GM10266 (cell line): ENCODE data around the gene CABCOCO1.

ENCODE experiments used
- DNase-seq: peaks from one replicate; pipeline ENCODE4 v3.0.0; 2012; ENCODE audit errors: extremely low spot score
- TF ChIP-seq, protein P1 (sequence below): IDR thresholded peaks from 2 replicates; pipeline ENCODE4 v1.5.1; 2012; ENCODE audit warnings: mild to moderate bottlenecking, low read depth; ENCODE audit not compliant: control insufficient read depth, insufficient read depth; ENCODE audit errors: missing control alignments

The CABCOCO1 gene

DNA sequence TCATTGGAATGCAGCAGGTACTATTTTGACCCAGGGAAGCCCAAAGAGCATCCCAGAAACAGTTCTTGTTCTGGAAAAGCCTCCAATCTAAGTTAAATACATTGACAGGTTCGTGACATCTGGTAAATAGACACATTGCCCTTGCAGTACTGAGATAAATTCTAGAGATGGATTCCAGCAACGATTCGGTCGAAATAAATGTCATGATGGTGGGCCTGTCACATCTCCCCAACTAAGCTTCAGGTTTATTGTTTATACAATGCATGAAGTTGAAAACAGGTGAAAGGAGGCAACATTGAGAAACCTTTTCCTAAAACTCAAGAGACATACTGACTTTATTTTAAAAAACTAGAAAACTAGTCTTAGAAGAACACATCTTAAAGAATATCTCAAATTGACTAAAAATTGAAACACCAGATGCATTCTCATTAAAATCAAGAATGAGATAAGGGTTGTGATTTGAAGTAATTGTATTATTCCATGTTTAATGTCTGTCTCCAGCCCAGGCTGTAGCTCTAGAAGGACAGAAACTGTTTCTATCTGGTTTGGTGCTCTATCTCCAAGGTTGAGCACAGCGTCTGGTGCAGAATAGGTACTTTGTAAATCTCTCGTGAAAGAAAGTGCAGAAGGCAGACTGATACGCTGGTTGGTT lies 114.0 kb downstream of the CABCOCO1 start:
- TF ChIP-seq, protein P1, sequence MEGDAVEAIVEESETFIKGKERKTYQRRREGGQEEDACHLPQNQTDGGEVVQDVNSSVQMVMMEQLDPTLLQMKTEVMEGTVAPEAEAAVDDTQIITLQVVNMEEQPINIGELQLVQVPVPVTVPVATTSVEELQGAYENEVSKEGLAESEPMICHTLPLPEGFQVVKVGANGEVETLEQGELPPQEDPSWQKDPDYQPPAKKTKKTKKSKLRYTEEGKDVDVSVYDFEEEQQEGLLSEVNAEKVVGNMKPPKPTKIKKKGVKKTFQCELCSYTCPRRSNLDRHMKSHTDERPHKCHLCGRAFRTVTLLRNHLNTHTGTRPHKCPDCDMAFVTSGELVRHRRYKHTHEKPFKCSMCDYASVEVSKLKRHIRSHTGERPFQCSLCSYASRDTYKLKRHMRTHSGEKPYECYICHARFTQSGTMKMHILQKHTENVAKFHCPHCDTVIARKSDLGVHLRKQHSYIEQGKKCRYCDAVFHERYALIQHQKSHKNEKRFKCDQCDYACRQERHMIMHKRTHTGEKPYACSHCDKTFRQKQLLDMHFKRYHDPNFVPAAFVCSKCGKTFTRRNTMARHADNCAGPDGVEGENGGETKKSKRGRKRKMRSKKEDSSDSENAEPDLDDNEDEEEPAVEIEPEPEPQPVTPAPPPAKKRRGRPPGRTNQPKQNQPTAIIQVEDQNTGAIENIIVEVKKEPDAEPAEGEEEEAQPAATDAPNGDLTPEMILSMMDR = no peak
- DNase-seq = no peak

DNA sequence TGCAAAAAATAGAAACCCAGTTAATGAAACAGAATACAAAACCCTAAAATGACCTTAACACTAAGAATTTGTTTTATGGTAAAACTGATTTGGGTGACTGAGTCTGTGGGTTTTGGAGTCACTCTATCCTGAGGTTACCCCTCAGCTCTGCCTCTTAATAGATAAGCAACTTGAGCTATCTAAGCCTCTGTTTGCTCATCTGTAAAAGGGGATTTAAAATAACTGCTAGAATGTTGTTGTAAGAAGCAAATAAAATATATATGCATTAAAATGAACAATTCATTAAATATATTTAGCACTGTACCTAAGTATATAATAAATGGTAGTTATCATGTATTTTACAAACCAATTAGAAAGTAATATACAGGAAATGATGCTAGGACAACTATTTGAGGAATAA lies 115.4 kb downstream of the CABCOCO1 start:
- DNase-seq = no peak
- TF ChIP-seq, protein P1 = no peak

DNA sequence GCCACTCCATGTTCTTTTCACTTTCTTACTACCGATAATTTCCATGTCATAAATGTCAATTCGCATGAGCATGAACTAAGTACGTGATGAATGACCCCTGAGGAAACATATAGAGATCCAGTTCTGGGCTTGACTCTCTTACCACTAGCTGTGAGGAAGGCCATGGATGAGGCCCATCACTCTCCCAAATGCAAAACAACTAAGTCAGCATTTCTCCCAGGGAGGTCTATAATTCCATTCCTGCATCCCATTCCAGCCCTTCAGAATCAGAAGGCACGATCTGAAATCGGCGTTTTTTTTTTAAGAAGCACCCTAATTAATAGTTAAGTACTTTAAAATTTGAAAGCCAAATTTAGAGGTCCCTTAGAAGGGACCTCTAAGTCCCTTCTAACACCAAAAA lies 116.5 kb downstream of the CABCOCO1 start:
- no peak for DNase-seq
- TF ChIP-seq, protein P1 = no peak

DNA sequence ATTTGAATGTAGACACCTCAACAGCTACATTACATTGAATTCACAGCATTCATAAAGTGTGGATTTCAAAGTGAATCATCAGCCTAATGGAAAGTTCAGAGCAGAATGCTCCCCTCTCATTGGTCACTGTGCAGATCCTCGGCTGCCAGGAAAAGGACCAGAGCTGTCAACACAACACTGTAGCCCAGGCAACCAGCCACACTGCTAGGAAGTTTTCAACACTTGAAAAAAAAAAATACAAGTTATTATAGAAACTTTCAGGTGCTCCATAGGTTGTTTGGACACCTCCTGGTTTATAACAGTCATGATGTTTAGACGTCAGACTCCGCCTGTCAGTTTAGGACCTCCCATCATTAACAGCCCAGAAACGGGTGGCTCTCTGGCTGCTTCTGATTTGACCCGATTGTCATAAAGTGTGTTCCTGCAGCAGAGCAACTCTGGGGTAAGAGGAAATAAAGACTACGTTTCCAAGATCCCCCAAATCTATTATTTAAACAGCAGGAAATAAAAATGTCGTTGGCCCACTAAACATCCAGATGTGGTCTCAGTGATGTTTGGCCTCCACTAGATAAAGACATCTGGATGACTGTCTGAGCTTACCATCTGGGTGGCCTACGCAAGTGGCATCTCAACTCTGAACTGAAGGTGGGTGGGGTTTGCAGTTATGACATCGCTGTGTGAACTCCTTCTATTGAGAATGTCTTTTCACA lies 117.4 kb downstream of the CABCOCO1 start:
- no peak for DNase-seq
- TF ChIP-seq, protein P1 = no peak

DNA sequence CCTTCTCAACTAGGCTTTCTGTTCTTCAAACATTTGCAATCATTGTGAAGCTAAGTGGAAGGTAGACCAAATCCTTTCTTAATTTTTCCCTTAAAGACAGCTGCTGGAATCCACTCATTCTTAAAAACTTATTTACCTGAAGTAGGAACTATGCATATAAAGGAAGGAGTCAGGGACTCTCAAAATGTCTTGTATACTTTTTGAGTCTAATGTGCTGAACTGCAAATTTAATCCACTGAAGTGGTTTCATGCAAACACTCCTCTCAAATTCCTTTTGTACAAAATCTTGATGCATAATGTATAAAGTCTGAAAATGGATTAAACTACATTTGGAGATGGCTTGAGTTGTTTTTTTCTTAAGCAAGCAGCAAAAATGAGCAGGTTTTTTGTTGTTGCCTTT lies 118.0 kb downstream of the CABCOCO1 start:
- TF ChIP-seq, protein P1 = no peak
- DNase-seq = no peak

DNA sequence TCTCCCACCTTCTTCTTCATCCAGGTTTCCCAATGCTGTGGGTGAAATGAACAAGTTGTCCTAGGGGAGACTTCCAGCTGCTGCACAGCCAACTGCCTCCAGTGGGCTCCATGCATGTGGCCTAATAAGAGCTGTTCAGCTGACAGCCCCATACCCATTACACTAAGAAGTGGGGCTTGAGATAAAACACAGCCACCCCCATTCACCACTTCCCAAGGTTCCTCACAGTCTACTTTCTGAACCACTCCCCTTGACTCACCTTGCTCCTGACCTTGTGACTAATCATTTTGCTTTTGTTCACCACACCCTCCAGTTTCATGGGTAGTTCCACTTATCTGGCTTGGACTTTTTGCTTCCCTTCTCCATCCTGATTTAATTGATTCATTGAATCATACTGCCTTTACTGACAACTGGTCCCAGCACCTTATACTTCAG lies 119.3 kb downstream of the CABCOCO1 start:
- TF ChIP-seq, protein P1 = no peak
- DNase-seq = no peak
